Ovary (tissue), 3 donors: ENCODE measurements around the gene DPM1.

Experiments used
- CTCF ChIP-seq, 3 donors: fragments of 450-650 bp in 2 of 3; fragments of 200-600 bp in 1 of 3; IDR thresholded peaks; one replicate each; pipeline versions ENCODE4 v1.5.1 to v1.8.0; 2016 to 2022; ENCODE audit warnings: antibody characterized with exemption in 3 of 3, mild to moderate bottlenecking in 1 of 3
- EP300 ChIP-seq: sonication (generic); formaldehyde crosslinking; IDR thresholded peaks from one replicate; pipeline ENCODE4 v1.6.1; 2017; ENCODE audit warnings: antibody characterized with exemption
- POLR2A ChIP-seq: fragments of 450-650 bp; IDR thresholded peaks from one replicate; pipeline ENCODE4 v1.6.1; 2017; ENCODE audit warnings: antibody characterized with exemption, mild to moderate bottlenecking, moderate library complexity
- donor health status: DM: no; HTN: no; CAD: no.

GRCh38 chr20:50931306-50932015, 26.9 kb downstream of the DPM1 start, which contains the start of gene ADNP:
- peak; percentile 80 to 96 (median 96) for TF ChIP-seq CTCF (IDR thresholded peaks at IDR 0.05)
- TF ChIP-seq POLR2A: peak; percentile 52
- TF ChIP-seq EP300: peak; percentile 6
